SK-N-SH treated with all-trans-retinoic acid at 6 μM for 48 hours (cell line): ENCODE measurements around the gene M1AP.

Experiments used
- ARNTL ChIP-seq: fragments of 450-650 bp; formaldehyde crosslinking; IDR thresholded peaks from 2 replicates; pipeline ENCODE4 v1.5.0; 2020; ENCODE audit warnings: low read depth, mild to moderate bottlenecking, moderate library complexity, borderline replicate concordance
- BACH2 ChIP-seq: fragments of 250-450 bp; sonication (Bioruptor Pico); IDR thresholded peaks from 2 replicates; pipeline ENCODE4 v1.9.0; 2021; ENCODE audit warnings: mild to moderate bottlenecking, borderline replicate concordance
- ISL1 ChIP-seq: fragments of 250-450 bp; sonication (Bioruptor Pico); IDR thresholded peaks from 2 replicates; pipeline ENCODE4 v2.1.2; 2022; ENCODE audit warnings: mild to moderate bottlenecking, moderate library complexity
- PPARA ChIP-seq: fragments of 250-450 bp; sonication (Bioruptor Pico); IDR thresholded peaks from 2 replicates; pipeline ENCODE4 v1.5.0; 2020; ENCODE audit warnings: mild to moderate bottlenecking, borderline replicate concordance
- RARB ChIP-seq: fragments of 250-450 bp; sonication (Bioruptor Pico); IDR thresholded peaks from 2 replicates; pipeline ENCODE4 v1.8.0; 2021; ENCODE audit warnings: mild to moderate bottlenecking, moderate library complexity
- SNAI2 ChIP-seq: fragments of 250-450 bp; sonication (Bioruptor Pico); IDR thresholded peaks from 2 replicates; pipeline ENCODE4 v1.5.0; 2020; ENCODE audit warnings: mild to moderate bottlenecking, moderate library complexity
- ZFP30 ChIP-seq: fragments of 450-650 bp; formaldehyde crosslinking; IDR thresholded peaks from 2 replicates; pipeline ENCODE4 v1.5.0; 2022; ENCODE audit warnings: mild to moderate bottlenecking, moderate library complexity
- TF ChIP-seq, protein P1 (sequence below): fragments of 250-450 bp; sonication (Bioruptor Pico); IDR thresholded peaks from 2 replicates; pipeline ENCODE4 v1.8.0; 2020; ENCODE audit warnings: mild to moderate bottlenecking, moderate library complexity, borderline replicate concordance
- TF ChIP-seq, protein P2 (sequence below): fragments of 250-450 bp; sonication (Bioruptor Pico); IDR thresholded peaks from 2 replicates; pipeline ENCODE4 v1.5.0; 2020; ENCODE audit warnings: mild to moderate bottlenecking, moderate library complexity

GRCh38 chr2:74620671-74621070, 27.5 kb downstream of the M1AP start:
- TF ChIP-seq ZFP30 (CRISPR knock-in tag): no peak
- no peak for TF ChIP-seq ISL1 (CRISPR knock-in tag)
- TF ChIP-seq SNAI2: no peak
- TF ChIP-seq, protein P1, sequence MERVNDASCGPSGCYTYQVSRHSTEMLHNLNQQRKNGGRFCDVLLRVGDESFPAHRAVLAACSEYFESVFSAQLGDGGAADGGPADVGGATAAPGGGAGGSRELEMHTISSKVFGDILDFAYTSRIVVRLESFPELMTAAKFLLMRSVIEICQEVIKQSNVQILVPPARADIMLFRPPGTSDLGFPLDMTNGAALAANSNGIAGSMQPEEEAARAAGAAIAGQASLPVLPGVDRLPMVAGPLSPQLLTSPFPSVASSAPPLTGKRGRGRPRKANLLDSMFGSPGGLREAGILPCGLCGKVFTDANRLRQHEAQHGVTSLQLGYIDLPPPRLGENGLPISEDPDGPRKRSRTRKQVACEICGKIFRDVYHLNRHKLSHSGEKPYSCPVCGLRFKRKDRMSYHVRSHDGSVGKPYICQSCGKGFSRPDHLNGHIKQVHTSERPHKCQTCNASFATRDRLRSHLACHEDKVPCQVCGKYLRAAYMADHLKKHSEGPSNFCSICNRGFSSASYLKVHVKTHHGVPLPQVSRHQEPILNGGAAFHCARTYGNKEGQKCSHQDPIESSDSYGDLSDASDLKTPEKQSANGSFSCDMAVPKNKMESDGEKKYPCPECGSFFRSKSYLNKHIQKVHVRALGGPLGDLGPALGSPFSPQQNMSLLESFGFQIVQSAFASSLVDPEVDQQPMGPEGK: no peak
- no peak for TF ChIP-seq RARB
- TF ChIP-seq, protein P2, sequence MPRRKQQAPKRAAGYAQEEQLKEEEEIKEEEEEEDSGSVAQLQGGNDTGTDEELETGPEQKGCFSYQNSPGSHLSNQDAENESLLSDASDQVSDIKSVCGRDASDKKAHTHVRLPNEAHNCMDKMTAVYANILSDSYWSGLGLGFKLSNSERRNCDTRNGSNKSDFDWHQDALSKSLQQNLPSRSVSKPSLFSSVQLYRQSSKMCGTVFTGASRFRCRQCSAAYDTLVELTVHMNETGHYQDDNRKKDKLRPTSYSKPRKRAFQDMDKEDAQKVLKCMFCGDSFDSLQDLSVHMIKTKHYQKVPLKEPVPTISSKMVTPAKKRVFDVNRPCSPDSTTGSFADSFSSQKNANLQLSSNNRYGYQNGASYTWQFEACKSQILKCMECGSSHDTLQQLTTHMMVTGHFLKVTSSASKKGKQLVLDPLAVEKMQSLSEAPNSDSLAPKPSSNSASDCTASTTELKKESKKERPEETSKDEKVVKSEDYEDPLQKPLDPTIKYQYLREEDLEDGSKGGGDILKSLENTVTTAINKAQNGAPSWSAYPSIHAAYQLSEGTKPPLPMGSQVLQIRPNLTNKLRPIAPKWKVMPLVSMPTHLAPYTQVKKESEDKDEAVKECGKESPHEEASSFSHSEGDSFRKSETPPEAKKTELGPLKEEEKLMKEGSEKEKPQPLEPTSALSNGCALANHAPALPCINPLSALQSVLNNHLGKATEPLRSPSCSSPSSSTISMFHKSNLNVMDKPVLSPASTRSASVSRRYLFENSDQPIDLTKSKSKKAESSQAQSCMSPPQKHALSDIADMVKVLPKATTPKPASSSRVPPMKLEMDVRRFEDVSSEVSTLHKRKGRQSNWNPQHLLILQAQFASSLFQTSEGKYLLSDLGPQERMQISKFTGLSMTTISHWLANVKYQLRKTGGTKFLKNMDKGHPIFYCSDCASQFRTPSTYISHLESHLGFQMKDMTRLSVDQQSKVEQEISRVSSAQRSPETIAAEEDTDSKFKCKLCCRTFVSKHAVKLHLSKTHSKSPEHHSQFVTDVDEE (CRISPR knock-in tag): no peak
- TF ChIP-seq BACH2 (CRISPR knock-in tag): no peak
- no peak for TF ChIP-seq ARNTL (CRISPR knock-in tag)
- no peak for TF ChIP-seq PPARA (CRISPR knock-in tag)
